GM23338 (cell line): ENCODE measurements around the gene DGKB.
"Not testable (repeated sequence)": the region's sequence is repeated elsewhere in the genome, so short reads cannot be mapped to it uniquely, and the experiment has no call there.

ENCODE experiments used
- CREB1 ChIP-seq: fragments of 250-450 bp; sonication (Bioruptor Pico); IDR thresholded peaks from 2 replicates; pipeline ENCODE4 v1.5.0; 2020; ENCODE audit warnings: low read depth, mild to moderate bottlenecking, moderate library complexity
- CTCF ChIP-seq, 2 experiments: fragments of 200-600 bp in 1 of 2; sonication (generic) in 1 of 2; conservative IDR thresholded peaks; 2 replicates each; pipeline versions ENCODE4 v1.5.1 to v1.6.1; 2016 to 2017; ENCODE audit warnings: antibody characterized with exemption in 2 of 2, low read depth in 2 of 2, mild to moderate bottlenecking in 2 of 2, moderate library complexity in 1 of 2
- ETS1 ChIP-seq: IDR thresholded peaks from 2 replicates; pipeline ENCODE4 v1.6.1; 2016; ENCODE audit warnings: antibody characterized with exemption
- EZH2 ChIP-seq: fragments of 200-600 bp; sonication (generic); IDR thresholded peaks from one replicate; pipeline ENCODE4 v1.8.0; 2017; ENCODE audit warnings: antibody characterized with exemption, mild to moderate bottlenecking, low read depth; ENCODE audit not compliant: unreplicated experiment
- EZH2phosphoT487 ChIP-seq: fragments of 200-600 bp; sonication (generic); IDR thresholded peaks from one replicate; pipeline ENCODE4 v1.8.1; 2018; ENCODE audit warnings: antibody characterized with exemption; ENCODE audit not compliant: unreplicated experiment
- JUNB ChIP-seq: IDR thresholded peaks from one replicate; pipeline ENCODE4 v1.6.1; 2016; ENCODE audit warnings: antibody characterized with exemption; ENCODE audit not compliant: unreplicated experiment
- NANOG ChIP-seq: IDR thresholded peaks from 2 replicates; pipeline ENCODE4 v1.6.1; 2016; ENCODE audit warnings: antibody characterized with exemption, borderline replicate concordance
- POLR2AphosphoS5 ChIP-seq: IDR thresholded peaks from 2 replicates; pipeline ENCODE4 v1.6.1; 2016; ENCODE audit warnings: antibody characterized with exemption, low read depth
- REST ChIP-seq: IDR thresholded peaks from one replicate; pipeline ENCODE4 v1.6.1; 2018; ENCODE audit warnings: antibody characterized with exemption; ENCODE audit not compliant: unreplicated experiment
- ZNF114 ChIP-seq: fragments of 250-450 bp; sonication (Bioruptor Pico); IDR thresholded peaks from 2 replicates; pipeline ENCODE4 v1.5.0; 2020; ENCODE audit warnings: mild to moderate bottlenecking, moderate library complexity
- ZNF331 ChIP-seq: fragments of 250-450 bp; sonication (Bioruptor Pico); IDR thresholded peaks from 2 replicates; pipeline ENCODE4 v1.5.0; 2020; ENCODE audit warnings: low read depth, mild to moderate bottlenecking, moderate library complexity
- ZNF462 ChIP-seq: fragments of 250-450 bp; sonication (Bioruptor Pico); IDR thresholded peaks from 2 replicates; pipeline ENCODE4 v1.5.0; 2020; ENCODE audit warnings: mild to moderate bottlenecking, moderate library complexity

GRCh38 chr7:14458846-14459245 is 443.7 kb downstream of the DGKB start:
- not testable (repeated sequence) for TF ChIP-seq POLR2AphosphoS5; CTCF (conservative IDR thresholded peaks at IDR 0.05; ENCODE audit: low read depth in 2 of 2); EZH2phosphoT487; ETS1; REST; ZNF114 (CRISPR knock-in tag); CREB1; EZH2; JUNB; ZNF331 (CRISPR knock-in tag); NANOG; ZNF462
